Measurements from ENCODE around the gene PARM1.

PARM1 gene

GRCh38 chr4:74962584-74962983 is 29.7 kb downstream of the PARM1 start:
- no peak overlapping the region for H3K4ac ChIP-seq (ENCODE audit: low read depth, low read length)
- no peak overlapping the region for H3K4me2 ChIP-seq (ENCODE audit: low read length)
- H3K14ac ChIP-seq (ENCODE audit: low read length), result no peak overlapping the region

DNA sequence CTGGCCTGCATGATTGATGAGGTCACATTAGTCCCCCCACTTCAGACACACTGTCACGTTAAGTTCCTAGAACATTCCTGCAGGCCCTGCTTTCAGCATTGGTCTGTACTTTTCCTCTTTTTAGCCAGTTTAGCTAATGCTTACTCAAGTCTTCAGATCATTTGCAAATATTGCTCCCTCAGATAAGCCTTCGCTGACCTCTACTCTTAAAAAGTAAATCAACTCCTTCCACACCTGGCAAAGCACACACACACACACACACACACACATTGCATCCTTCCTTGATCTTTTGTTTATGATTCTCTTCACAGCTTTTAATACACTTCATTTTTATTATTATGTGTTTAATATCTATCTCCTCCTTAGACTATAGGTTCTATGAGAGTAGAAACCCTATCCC is 31.4 kb downstream of the PARM1 start:
- no peak overlapping the region for H2AK5ac ChIP-seq (ENCODE audit: low read length)
- H2BK12ac ChIP-seq (ENCODE audit: low read length), result no peak overlapping the region
- H4K12ac ChIP-seq (ENCODE audit: low read depth, low read length), result no peak overlapping the region
- no peak overlapping the region for H3K4me3 ChIP-seq (ENCODE audit: low read depth, low read length)
- H2AFZ ChIP-seq (ENCODE audit: insufficient read depth, low read length, poor library complexity), result no peak overlapping the region
- no peaks in the 10 kb centered on the region for H3K27me3 ChIP-seq (ENCODE audit: insufficient read depth, low read length)
- H3K23ac ChIP-seq (ENCODE audit: low read length), result no peak overlapping the region
- no peak overlapping the region for H2BK120ac ChIP-seq (ENCODE audit: insufficient read depth, low read length, poor library complexity)
- H3K4ac ChIP-seq (ENCODE audit: low read depth, low read length), result no peak overlapping the region
- H3K27ac ChIP-seq (ENCODE audit: low read depth, low read length), result no peak overlapping the region
- no peak overlapping the region for H3K18ac ChIP-seq (ENCODE audit: low read length)
- DNase-seq, result no peak
- no CpG with 5 or more reads among the region's 2 CpGs for WGBS (ENCODE audit: extremely low coverage, insufficient coverage, insufficient read length)
- no peaks in the 10 kb centered on the region for H3K9me3 ChIP-seq (ENCODE audit: insufficient read depth, low read depth, low read length)
- no peaks in the 10 kb centered on the region for H3K36me3 ChIP-seq (ENCODE audit: control insufficient read depth in 1 of 2, insufficient read depth in 2 of 2, low read length in 2 of 2)
- H4K8ac ChIP-seq (ENCODE audit: low read depth, low read length), result no peak overlapping the region
- H3K79me2 ChIP-seq (ENCODE audit: control insufficient read depth, insufficient read depth, low read length, poor library complexity), result no peaks in the 10 kb centered on the region
- no peak overlapping the region for H2BK5ac ChIP-seq (ENCODE audit: low read depth, low read length, poor library complexity)
- no peaks in the 10 kb centered on the region for H3K4me1 ChIP-seq (ENCODE audit: control insufficient read depth in 1 of 2, insufficient read depth in 2 of 2, low read length in 2 of 2)
- no peak overlapping the region for H3K4me2 ChIP-seq (ENCODE audit: low read length)
- no peak overlapping the region for H3K9ac ChIP-seq (ENCODE audit: low read length)
- no peaks in the 10 kb centered on the region for H3K79me1 ChIP-seq (ENCODE audit: low read length)
- no peak overlapping the region for H4K91ac ChIP-seq (ENCODE audit: low read depth, low read length)
- H3K14ac ChIP-seq (ENCODE audit: low read length), result no peak overlapping the region

More at GRCh38 chr4:74962584-74962983, 29.7 kb downstream of the PARM1 start:
- no peak overlapping the region for H2BK5ac ChIP-seq (ENCODE audit: low read depth, low read length, poor library complexity)
- DNase-seq, result no peak
- H3K23ac ChIP-seq (ENCODE audit: low read length), result no peak overlapping the region
- H3K9me3 ChIP-seq (ENCODE audit: insufficient read depth, low read depth, low read length), result no peaks in the 10 kb centered on the region
- no peak overlapping the region for H2BK120ac ChIP-seq (ENCODE audit: insufficient read depth, low read length, poor library complexity)
- no peak overlapping the region for H4K91ac ChIP-seq (ENCODE audit: low read depth, low read length)
- H3K27me3 ChIP-seq (ENCODE audit: insufficient read depth, low read length), result no peaks in the 10 kb centered on the region
- H2AK5ac ChIP-seq (ENCODE audit: low read length), result no peak overlapping the region
- no peaks in the 10 kb centered on the region for H3K4me1 ChIP-seq (ENCODE audit: control insufficient read depth in 1 of 2, insufficient read depth in 2 of 2, low read length in 2 of 2)
- H3K18ac ChIP-seq (ENCODE audit: low read length), result no peak overlapping the region
- H3K27ac ChIP-seq (ENCODE audit: low read depth, low read length), result no peak overlapping the region
- no peak overlapping the region for H2BK12ac ChIP-seq (ENCODE audit: low read length)
- H3K79me2 ChIP-seq (ENCODE audit: control insufficient read depth, insufficient read depth, low read length, poor library complexity), result no peaks in the 10 kb centered on the region
- H4K12ac ChIP-seq (ENCODE audit: low read depth, low read length), result no peak overlapping the region
- no peak overlapping the region for H4K8ac ChIP-seq (ENCODE audit: low read depth, low read length)
- no peak overlapping the region for H2AFZ ChIP-seq (ENCODE audit: insufficient read depth, low read length, poor library complexity)
- no peaks in the 10 kb centered on the region for H3K36me3 ChIP-seq (ENCODE audit: control insufficient read depth in 1 of 2, insufficient read depth in 2 of 2, low read length in 2 of 2)
- no peak overlapping the region for H3K4me3 ChIP-seq (ENCODE audit: low read depth, low read length)
- H3K79me1 ChIP-seq (ENCODE audit: low read length), result no peaks in the 10 kb centered on the region
- no peak overlapping the region for H3K9ac ChIP-seq (ENCODE audit: low read length)

- Histone ChIP-seq H3K4me2 (ENCODE audit: low read length) (no peak overlapping the region), H3K27ac (ENCODE audit: low read depth, low read length) (no peak overlapping the region), H3K4me3 (ENCODE audit: low read depth, low read length) (no peak overlapping the region), H3K36me3 (ENCODE audit: control insufficient read depth in 1 of 2, insufficient read depth in 2 of 2, low read length in 2 of 2) (no peaks in the 10 kb centered on the region), H3K9me3 (ENCODE audit: insufficient read depth, low read depth, low read length) (no peaks in the 10 kb centered on the region), H2AFZ (ENCODE audit: insufficient read depth, low read length, poor library complexity) (no peak overlapping the region), H3K23ac (ENCODE audit: low read length) (no peak overlapping the region), H3K79me2 (ENCODE audit: control insufficient read depth, insufficient read depth, low read length, poor library complexity) (no peaks in the 10 kb centered on the region), H3K4me1 (ENCODE audit: control insufficient read depth in 1 of 2, insufficient read depth in 2 of 2, low read length in 2 of 2) (no peaks in the 10 kb centered on the region), H2AK5ac (ENCODE audit: low read length) (no peak overlapping the region), H2BK12ac (ENCODE audit: low read length) (no peak overlapping the region), H3K9ac (ENCODE audit: low read length) (no peak overlapping the region), H4K91ac (ENCODE audit: low read depth, low read length) (no peak overlapping the region), H2BK5ac (ENCODE audit: low read depth, low read length, poor library complexity) (no peak overlapping the region), H3K79me1 (ENCODE audit: low read length) (no peaks in the 10 kb centered on the region), H3K27me3 (ENCODE audit: insufficient read depth, low read length) (no peaks in the 10 kb centered on the region), H4K12ac (ENCODE audit: low read depth, low read length) (no peak overlapping the region), H2BK120ac (ENCODE audit: insufficient read depth, low read length, poor library complexity) (no peak overlapping the region), H3K18ac (ENCODE audit: low read length) (no peak overlapping the region), H4K8ac (ENCODE audit: low read depth, low read length) (no peak overlapping the region), H3K4ac (ENCODE audit: low read depth, low read length) (no peak overlapping the region), H3K14ac (ENCODE audit: low read length) (no peak overlapping the region)
- DNase-seq, result no peak
- WGBS (ENCODE audit: extremely low coverage, insufficient coverage, insufficient read length), result no CpG with 5 or more reads among the region's 3 CpGs
Observed at GRCh38 chr4:74967324-74967723, 34.4 kb downstream of the PARM1 start.

GRCh38 chr4:74968456-74969164 is 35.7 kb downstream of the PARM1 start:
- WGBS (ENCODE audit: extremely low coverage, insufficient coverage, insufficient read length), result no CpG with 5 or more reads among the region's 2 CpGs
- Histone ChIP-seq H2BK12ac (ENCODE audit: low read length) (no peak overlapping the region), H2BK5ac (ENCODE audit: low read depth, low read length, poor library complexity) (no peak overlapping the region)

More at GRCh38 chr4:74968456-74969164, 35.7 kb downstream of the PARM1 start:
- Histone ChIP-seq H3K14ac (ENCODE audit: low read length) (no peak overlapping the region), H3K18ac (ENCODE audit: low read length) (no peak overlapping the region), H4K91ac (ENCODE audit: low read depth, low read length) (no peak overlapping the region), H2BK120ac (ENCODE audit: insufficient read depth, low read length, poor library complexity) (no peak overlapping the region), H3K79me1 (ENCODE audit: low read length) (no peaks in the 10 kb centered on the region), H4K8ac (ENCODE audit: low read depth, low read length) (no peak overlapping the region), H3K4me2 (ENCODE audit: low read length) (no peak overlapping the region), H2AK5ac (ENCODE audit: low read length) (no peak overlapping the region), H2AFZ (ENCODE audit: insufficient read depth, low read length, poor library complexity) (no peak overlapping the region), H3K4me1 (ENCODE audit: control insufficient read depth in 1 of 2, insufficient read depth in 2 of 2, low read length in 2 of 2) (no peaks in the 10 kb centered on the region), H3K36me3 (ENCODE audit: control insufficient read depth in 1 of 2, insufficient read depth in 2 of 2, low read length in 2 of 2) (no peaks in the 10 kb centered on the region), H3K27me3 (ENCODE audit: insufficient read depth, low read length) (no peaks in the 10 kb centered on the region), H3K79me2 (ENCODE audit: control insufficient read depth, insufficient read depth, low read length, poor library complexity) (no peaks in the 10 kb centered on the region), H3K9me3 (ENCODE audit: insufficient read depth, low read depth, low read length) (no peaks in the 10 kb centered on the region), H3K4me3 (ENCODE audit: low read depth, low read length) (no peak overlapping the region), H3K9ac (ENCODE audit: low read length) (no peak overlapping the region), H3K23ac (ENCODE audit: low read length) (no peak overlapping the region), H3K4ac (ENCODE audit: low read depth, low read length) (no peak overlapping the region), H4K12ac (ENCODE audit: low read depth, low read length) (no peak overlapping the region), H3K27ac (ENCODE audit: low read depth, low read length) (no peak overlapping the region)
- DNase-seq, result no peak
